Ascending aorta (tissue), 2 donors: ENCODE results near the gene MED28. TPM values are rescaled to one million over a fixed set of nuclear protein-coding genes. Genes with fewer than 3 reads are reported as not detected.

Experiments
- DNase-seq, 2 donors: peaks; one replicate each; pipeline ENCODE4 v3.0.0-alpha.2; 2019; ENCODE audit warnings: low spot score in 2 of 2
- H3K27ac ChIP-seq, 2 donors: fragments of 200-600 bp; sonication (generic); one replicate each; pipeline ENCODE4 v1.5.1; 2016 to 2017; ENCODE audit warnings: mild to moderate bottlenecking in 1 of 2
- H3K27me3 ChIP-seq: fragments of 200-600 bp; sonication (generic); one replicate; pipeline ENCODE4 v1.5.1; 2017
- H3K36me3 ChIP-seq, 2 donors: fragments of 200-600 bp; sonication (generic); one replicate each; pipeline ENCODE4 v1.5.1; 2016
- H3K4me1 ChIP-seq, 2 donors: fragments of 200-600 bp; sonication (generic); one replicate each; pipeline ENCODE4 v1.5.1; 2016 to 2017; ENCODE audit warnings: mild to moderate bottlenecking in 1 of 2
- H3K4me3 ChIP-seq, 2 donors: fragments of 200-600 bp; sonication (generic); one replicate each; pipeline ENCODE4 v1.5.1; 2016 to 2017; ENCODE audit warnings: mild to moderate bottlenecking in 1 of 2
- H3K9me3 ChIP-seq, 2 donors: fragments of 200-600 bp; sonication (generic); one replicate each; pipeline ENCODE4 v1.5.1; 2016
- intact Hi-C: fragments of 100-400 bp; cut with DNase I; formaldehyde crosslinking; loops from one replicate; pipeline ENCODE4 v1.15.1; 2023
- total RNA-seq: library from RNA; depleted of rRNA; stranded (reverse); fragments of >200 nt; gene quantifications from one replicate; pipeline ENCODE4 v1.1.0, GENCODE V29; 2016
- TF ChIP-seq, protein P1 (sequence below), 3 experiments: fragments of 200-600 bp in 2 of 3; fragments of 450-650 bp in 1 of 3; sonication (generic) in 2 of 3; IDR thresholded peaks; one replicate each; pipeline ENCODE4 v1.5.1; 2016 to 2019; ENCODE audit warnings: antibody characterized with exemption in 3 of 3, mild to moderate bottlenecking in 1 of 3, moderate library complexity in 1 of 3

MED28 gene
- total RNA-seq, 1 donor from 2014 or later = 6.2 TPM

DNA sequence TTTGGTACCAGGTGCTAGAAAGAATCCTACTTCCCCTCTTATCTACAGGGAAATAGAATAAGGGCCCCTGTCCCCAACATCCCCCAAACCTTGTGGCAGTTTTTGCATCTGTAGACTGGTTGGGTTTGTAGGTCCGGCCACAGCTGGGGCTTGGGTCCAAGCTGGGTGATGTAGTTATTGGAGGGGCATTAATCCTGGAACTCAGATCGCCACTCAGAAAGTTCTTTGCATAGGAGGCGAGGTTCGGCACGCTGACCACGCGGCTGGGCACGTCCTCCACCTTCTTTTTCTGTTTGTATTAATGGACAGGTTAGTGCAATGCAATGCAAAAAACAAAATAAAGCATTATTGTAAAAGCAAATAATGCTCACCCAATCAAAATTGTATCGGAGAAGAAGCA lies 19.2 kb downstream of the MED28 start:
- TF ChIP-seq, protein P1, sequence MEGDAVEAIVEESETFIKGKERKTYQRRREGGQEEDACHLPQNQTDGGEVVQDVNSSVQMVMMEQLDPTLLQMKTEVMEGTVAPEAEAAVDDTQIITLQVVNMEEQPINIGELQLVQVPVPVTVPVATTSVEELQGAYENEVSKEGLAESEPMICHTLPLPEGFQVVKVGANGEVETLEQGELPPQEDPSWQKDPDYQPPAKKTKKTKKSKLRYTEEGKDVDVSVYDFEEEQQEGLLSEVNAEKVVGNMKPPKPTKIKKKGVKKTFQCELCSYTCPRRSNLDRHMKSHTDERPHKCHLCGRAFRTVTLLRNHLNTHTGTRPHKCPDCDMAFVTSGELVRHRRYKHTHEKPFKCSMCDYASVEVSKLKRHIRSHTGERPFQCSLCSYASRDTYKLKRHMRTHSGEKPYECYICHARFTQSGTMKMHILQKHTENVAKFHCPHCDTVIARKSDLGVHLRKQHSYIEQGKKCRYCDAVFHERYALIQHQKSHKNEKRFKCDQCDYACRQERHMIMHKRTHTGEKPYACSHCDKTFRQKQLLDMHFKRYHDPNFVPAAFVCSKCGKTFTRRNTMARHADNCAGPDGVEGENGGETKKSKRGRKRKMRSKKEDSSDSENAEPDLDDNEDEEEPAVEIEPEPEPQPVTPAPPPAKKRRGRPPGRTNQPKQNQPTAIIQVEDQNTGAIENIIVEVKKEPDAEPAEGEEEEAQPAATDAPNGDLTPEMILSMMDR (IDR thresholded peaks at IDR 0.05) = no peak
- intact Hi-C loops = no loop called here
- Histone ChIP-seq H3K36me3 (peaks cover 41 to 52% of the 10 kb centered on the region in 2 donors), H3K4me3 (no peak overlapping the region), H3K27me3 (no peaks in the 10 kb centered on the region), H3K9me3 (no peaks in the 10 kb centered on the region), H3K27ac (no peak overlapping the region), H3K4me1 (no peaks in the 10 kb centered on the region)
- no peak for DNase-seq

DNA sequence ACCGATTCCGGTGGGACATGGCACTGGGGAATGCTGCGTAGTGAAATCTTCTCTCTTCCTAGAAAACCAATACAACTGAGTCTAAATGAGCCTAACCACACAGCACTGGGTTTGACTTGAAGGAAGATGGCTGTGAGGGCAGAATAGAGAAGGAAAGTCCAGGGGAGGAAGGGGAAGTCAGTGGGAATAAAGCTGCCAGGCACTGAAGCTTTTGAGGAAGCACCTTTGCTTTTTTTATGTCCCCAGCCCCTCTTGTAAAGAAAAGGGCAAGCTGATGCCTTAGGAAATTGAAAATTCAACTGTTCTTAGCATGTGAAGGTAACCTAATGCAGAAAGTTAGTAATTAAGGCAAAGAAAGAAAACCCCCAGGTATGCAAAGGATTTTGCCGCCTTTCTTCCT lies 20.6 kb downstream of the MED28 start:
- DNase-seq = no peak
- Histone ChIP-seq H3K4me1 (no peaks in the 10 kb centered on the region), H3K9me3 (no peaks in the 10 kb centered on the region), H3K4me3 (no peak overlapping the region), H3K27ac (no peak overlapping the region), H3K36me3 (peaks cover 29 to 43% of the 10 kb centered on the region in 2 donors), H3K27me3 (no peaks in the 10 kb centered on the region)
- intact Hi-C loops = no loop called here
- TF ChIP-seq, protein P1 (IDR thresholded peaks at IDR 0.05) = no peak

DNA sequence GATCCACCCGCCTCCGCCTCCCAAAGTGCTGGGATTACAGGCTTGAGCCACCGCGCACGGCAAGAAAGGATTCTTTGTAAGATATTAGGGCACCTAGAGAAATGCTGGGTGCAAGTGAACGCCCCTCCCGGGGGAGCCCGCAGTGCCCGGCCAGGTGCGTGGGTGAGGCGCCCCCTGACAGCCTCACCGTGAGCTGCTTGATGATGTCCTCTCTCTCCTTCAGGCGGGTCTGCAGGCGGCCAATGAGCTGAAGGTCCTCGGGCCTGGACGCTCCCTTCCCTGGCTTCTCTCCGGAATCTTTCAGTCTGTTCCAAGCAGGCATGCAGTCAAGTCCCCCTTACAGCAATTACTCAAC lies 21.9 kb downstream of the MED28 start:
- Histone ChIP-seq H3K36me3 (peaks cover 22 to 32% of the 10 kb centered on the region in 2 donors), H3K27ac (no peak overlapping the region), H3K27me3 (no peaks in the 10 kb centered on the region), H3K4me1 (no peaks in the 10 kb centered on the region), H3K9me3 (no peaks in the 10 kb centered on the region), H3K4me3 (no peak overlapping the region)
- TF ChIP-seq, protein P1 (IDR thresholded peaks at IDR 0.05) = no peak
- intact Hi-C loops = loop anchor here (1.0 kb wide), 1 partner anchor 87 kb away; no protein-coding TSS in a partner anchor
- no peak for DNase-seq

DNA sequence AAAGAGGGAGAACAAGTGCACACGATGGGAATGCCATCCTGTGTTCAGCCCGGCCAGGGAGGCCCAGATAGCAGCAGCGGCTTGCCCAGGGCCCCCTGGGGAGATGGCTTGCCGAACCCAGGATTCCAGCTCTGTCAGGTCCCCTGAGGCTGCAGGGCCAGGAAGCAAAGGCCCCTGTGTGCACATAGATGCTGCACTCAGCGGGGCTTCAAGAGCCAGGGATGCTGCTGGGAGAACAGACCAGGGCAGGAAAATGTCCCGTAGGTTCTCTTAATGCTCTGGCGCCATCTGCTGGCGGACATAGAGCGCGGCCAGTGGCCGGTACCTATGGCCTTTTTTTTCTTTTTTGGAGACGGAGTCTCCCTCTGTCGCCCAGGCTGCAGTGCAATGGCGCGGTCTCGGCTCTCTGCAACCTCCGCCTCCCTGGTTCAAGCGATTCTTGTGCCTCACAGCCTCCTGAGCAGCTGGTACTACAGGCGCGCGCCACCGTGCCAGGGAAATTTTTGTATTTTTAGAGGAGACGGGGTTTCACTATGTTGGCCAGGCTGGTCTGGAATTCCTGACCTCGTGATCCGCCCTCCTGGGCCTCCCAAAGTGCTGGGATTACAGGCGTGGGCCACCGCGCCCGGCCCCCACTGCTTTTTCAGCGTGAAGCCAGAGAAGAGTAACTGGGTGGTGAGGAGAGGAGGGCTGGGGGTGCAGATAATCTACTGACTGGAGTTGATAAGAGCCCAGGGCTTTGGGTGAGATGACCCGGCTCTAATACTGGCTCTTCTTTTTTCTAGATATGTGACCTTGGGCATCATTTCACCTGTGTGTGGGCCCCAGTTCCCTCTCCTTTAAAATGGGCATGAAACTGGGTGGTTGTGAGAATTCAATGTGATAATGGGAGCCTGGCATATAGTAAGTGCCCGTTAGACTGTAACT lies 22.5 kb downstream of the MED28 start:
- Histone ChIP-seq H3K4me1 (no peaks in the 10 kb centered on the region), H3K36me3 (peaks cover 18 to 26% of the 10 kb centered on the region in 2 donors)

DNA sequence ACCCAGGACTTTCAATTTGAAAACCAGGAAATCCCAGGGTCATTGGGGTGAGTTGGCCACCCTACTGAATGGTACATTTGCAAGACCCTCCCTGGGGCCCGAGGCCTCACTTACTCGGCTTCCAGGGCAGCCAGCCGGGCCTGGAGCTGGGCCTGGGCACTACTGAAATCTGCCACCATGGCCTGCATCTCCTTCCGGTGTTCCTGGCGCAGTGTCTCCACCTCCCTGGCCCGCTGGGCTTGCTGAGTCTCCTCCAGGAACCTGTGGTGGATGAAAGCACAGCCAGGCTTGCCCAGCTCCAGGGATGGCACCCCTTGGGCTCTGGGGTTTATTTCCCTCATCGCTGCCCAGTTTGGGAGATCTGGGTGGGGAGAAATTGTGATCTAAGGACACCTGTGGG lies 24.7 kb downstream of the MED28 start:
- H3K27ac ChIP-seq = no peak overlapping the region
- H3K4me1 ChIP-seq = no peaks in the 10 kb centered on the region
- TF ChIP-seq, protein P1 (IDR thresholded peaks at IDR 0.05) = no peak
- H3K36me3 ChIP-seq = peaks cover 6 to 12% of the 10 kb centered on the region in 2 donors
- no peaks in the 10 kb centered on the region for H3K9me3 ChIP-seq
- no peaks in the 10 kb centered on the region for H3K27me3 ChIP-seq
- no peak for DNase-seq
- intact Hi-C loops = no loop called here
- H3K4me3 ChIP-seq = no peak overlapping the region

More for the DNA sequence above, 22.5 kb downstream of the MED28 start:
- peak; percentile 21 to 80 for DNase-seq
- Histone ChIP-seq H3K4me3 (no peak overlapping the region), H3K9me3 (no peaks in the 10 kb centered on the region), H3K27me3 (no peaks in the 10 kb centered on the region), H3K27ac (no peak overlapping the region)
- TF ChIP-seq, protein P1 (IDR thresholded peaks at IDR 0.05) = peak; percentile 57 to 89 (median 80)
- intact Hi-C loops = loop anchor here (1.0 kb wide), 1 partner anchor 88 kb away; no protein-coding TSS in a partner anchor
